Neural progenitor cell (in vitro differentiated cells): Measurements from ENCODE around the gene SF3B5. TPM values are rescaled to one million over a fixed set of nuclear protein-coding genes. Genes with fewer than 3 reads are reported as not detected.

ENCODE experiments used
- DNase-seq: peaks from one replicate; pipeline ENCODE4 v3.0.0-alpha.2; 2016; ENCODE audit warnings: low spot score
- H2AFZ ChIP-seq: fragments of 200-600 bp; sonication (generic); replicated peaks from 2 replicates; pipeline ENCODE4 v1.6.1; 2016; ENCODE audit warnings: antibody characterized with exemption
- H3F3A ChIP-seq: fragments of 200-600 bp; sonication (generic); 2 replicates; pipeline ENCODE4 v1.6.1; 2016; ENCODE audit warnings: antibody characterized with exemption, low read depth
- H3K27ac ChIP-seq: fragments of 200-600 bp; sonication (generic); 2 replicates; pipeline ENCODE4 v1.5.1; 2016; ENCODE audit warnings: mild to moderate bottlenecking
- H3K27me3 ChIP-seq: fragments of 200-600 bp; sonication (generic); 2 replicates; pipeline ENCODE4 v1.6.1; 2016; ENCODE audit warnings: mild to moderate bottlenecking, moderate library complexity
- H3K36me3 ChIP-seq: fragments of 200-600 bp; sonication (generic); 2 replicates; pipeline ENCODE4 v1.5.1; 2016
- H3K4me1 ChIP-seq: fragments of 200-600 bp; sonication (generic); 2 replicates; pipeline ENCODE4 v1.6.1; 2016; ENCODE audit warnings: mixed run types
- H3K4me2 ChIP-seq: fragments of 200-600 bp; sonication (generic); 2 replicates; pipeline ENCODE4 v1.6.1; 2016
- H3K4me3 ChIP-seq: fragments of 200-600 bp; sonication (generic); 2 replicates; pipeline ENCODE4 v1.5.1; 2016
- H3K79me2 ChIP-seq: fragments of 200-600 bp; sonication (generic); 2 replicates; pipeline ENCODE4 v1.6.1; 2016; ENCODE audit warnings: low read depth
- H3K9ac ChIP-seq: fragments of 200-600 bp; sonication (generic); 2 replicates; pipeline ENCODE4 v1.6.1; 2016
- H3K9me3 ChIP-seq: fragments of 200-600 bp; sonication (generic); 2 replicates; pipeline ENCODE4 v1.5.1; 2016; ENCODE audit warnings: low read depth
- H4K20me1 ChIP-seq: fragments of 200-600 bp; sonication (generic); 2 replicates; pipeline ENCODE4 v1.6.1; 2016; ENCODE audit warnings: low read depth
- H3K27ac Mint-ChIP-seq: 3 replicates; pipeline ENCODE4 v1.8.0; 2021; ENCODE audit warnings: mixed read lengths
- H3K27me3 Mint-ChIP-seq: 2 replicates; pipeline ENCODE4 v1.8.0; 2022; ENCODE audit warnings: low read depth, mild to moderate bottlenecking, inconsistent platforms, moderate library complexity, mixed read lengths; ENCODE audit not compliant: insufficient read depth
- H3K36me3 Mint-ChIP-seq: 3 replicates; pipeline ENCODE4 v1.8.0; 2021; ENCODE audit warnings: mixed read lengths
- H3K4me1 Mint-ChIP-seq: 3 replicates; pipeline ENCODE4 v1.8.0; 2021; ENCODE audit warnings: mixed read lengths
- H3K4me3 Mint-ChIP-seq: 3 replicates; pipeline ENCODE4 v1.8.0; 2021; ENCODE audit warnings: mild to moderate bottlenecking, moderate library complexity, mixed read lengths
- H3K9me3 Mint-ChIP-seq: 3 replicates; pipeline ENCODE4 v1.8.0; 2020; ENCODE audit warnings: mixed read lengths
- CTCF ChIP-seq: fragments of 200-600 bp; sonication (generic); IDR thresholded peaks from 2 replicates; pipeline ENCODE4 v1.5.1; 2017; ENCODE audit warnings: antibody characterized with exemption, mild to moderate bottlenecking
- EZH2 ChIP-seq: fragments of 200-600 bp; sonication (generic); IDR thresholded peaks from 2 replicates; pipeline ENCODE4 v1.6.1; 2017; ENCODE audit warnings: antibody characterized with exemption, mild to moderate bottlenecking, moderate library complexity
- EZH2phosphoT487 ChIP-seq: fragments of 200-600 bp; sonication (generic); IDR thresholded peaks from 2 replicates; pipeline ENCODE4 v1.6.1; 2017; ENCODE audit warnings: antibody characterized with exemption
- total RNA-seq: library from RNA; depleted of rRNA; stranded (reverse); fragments of >200 nt; gene quantifications from 2 replicates; pipeline ENCODE4 v1.2.3, GENCODE V29; 2015; ENCODE audit warnings: low replicate concordance

The SF3B5 gene
- total RNA-seq, 1 donor from 2014 or later = 99.0 TPM

GRCh38 chr6:144138542-144138941, 43.2 kb upstream of the SF3B5 start:
- Mint-ChIP-seq H3K4me3 (no peak overlapping the region), H3K36me3 (no peaks in the 10 kb centered on the region), H3K4me1 (no peaks in the 10 kb centered on the region), H3K27me3 (no peaks in the 10 kb centered on the region), H3K27ac (no peak overlapping the region), H3K9me3 (no peaks in the 10 kb centered on the region)
- H3K27me3 ChIP-seq = no peaks in the 10 kb centered on the region
- no peaks in the 10 kb centered on the region for H3K36me3 ChIP-seq
- H3K9me3 ChIP-seq = no peaks in the 10 kb centered on the region
- H3K27ac ChIP-seq = no peak overlapping the region
- no peak overlapping the region for H2AFZ ChIP-seq
- no peak overlapping the region for H3K4me3 ChIP-seq
- no peaks in the 10 kb centered on the region for H3K79me2 ChIP-seq
- H3K4me1 ChIP-seq = no peaks in the 10 kb centered on the region
- H4K20me1 ChIP-seq = no peaks in the 10 kb centered on the region
- H3K4me2 ChIP-seq = no peak overlapping the region
- H3F3A ChIP-seq = no peaks in the 10 kb centered on the region
- TF ChIP-seq EZH2 = no peak
- no peak for TF ChIP-seq CTCF
- no peak for TF ChIP-seq EZH2phosphoT487
- no peak overlapping the region for H3K9ac ChIP-seq
- no peak for DNase-seq

GRCh38 chr6:144134737-144135136, 39.4 kb upstream of the SF3B5 start:
- no peak overlapping the region for H3K4me2 ChIP-seq
- Mint-ChIP-seq H3K4me3 (no peak overlapping the region), H3K4me1 (no peaks in the 10 kb centered on the region), H3K27me3 (peaks cover 7% of the 10 kb centered on the region), H3K27ac (no peak overlapping the region), H3K9me3 (no peaks in the 10 kb centered on the region), H3K36me3 (no peaks in the 10 kb centered on the region)
- H3K4me3 ChIP-seq = no peak overlapping the region
- H3K9ac ChIP-seq = no peak overlapping the region
- no peaks in the 10 kb centered on the region for H3K4me1 ChIP-seq
- no peak for TF ChIP-seq CTCF
- TF ChIP-seq EZH2phosphoT487 = no peak
- TF ChIP-seq EZH2 = no peak
- H4K20me1 ChIP-seq = no peaks in the 10 kb centered on the region
- no peaks in the 10 kb centered on the region for H3K36me3 ChIP-seq
- H3K27me3 ChIP-seq = no peaks in the 10 kb centered on the region
- H3K79me2 ChIP-seq = no peaks in the 10 kb centered on the region
- H3K27ac ChIP-seq = no peak overlapping the region
- no peak for DNase-seq
- no peaks in the 10 kb centered on the region for H3K9me3 ChIP-seq
- no peak overlapping the region for H2AFZ ChIP-seq
- no peaks in the 10 kb centered on the region for H3F3A ChIP-seq

GRCh38 chr6:144134176-144134575, 38.8 kb upstream of the SF3B5 start:
- H2AFZ ChIP-seq = no peak overlapping the region
- H4K20me1 ChIP-seq = no peaks in the 10 kb centered on the region
- H3F3A ChIP-seq = no peaks in the 10 kb centered on the region
- no peak overlapping the region for H3K27ac ChIP-seq
- H3K9ac ChIP-seq = no peak overlapping the region
- TF ChIP-seq EZH2phosphoT487 (no peak), EZH2 (no peak), CTCF (no peak)
- Mint-ChIP-seq H3K4me3 (no peak overlapping the region), H3K27me3 (peaks cover 7% of the 10 kb centered on the region), H3K4me1 (no peaks in the 10 kb centered on the region), H3K27ac (no peak overlapping the region), H3K36me3 (no peaks in the 10 kb centered on the region), H3K9me3 (no peaks in the 10 kb centered on the region)
- H3K9me3 ChIP-seq = no peaks in the 10 kb centered on the region
- no peak overlapping the region for H3K4me3 ChIP-seq
- H3K36me3 ChIP-seq = no peaks in the 10 kb centered on the region
- H3K4me2 ChIP-seq = no peak overlapping the region
- no peak for DNase-seq
- no peaks in the 10 kb centered on the region for H3K79me2 ChIP-seq
- no peaks in the 10 kb centered on the region for H3K27me3 ChIP-seq
- H3K4me1 ChIP-seq = no peaks in the 10 kb centered on the region
